Measurements from ENCODE around the gene ARHGEF25.

DNA sequence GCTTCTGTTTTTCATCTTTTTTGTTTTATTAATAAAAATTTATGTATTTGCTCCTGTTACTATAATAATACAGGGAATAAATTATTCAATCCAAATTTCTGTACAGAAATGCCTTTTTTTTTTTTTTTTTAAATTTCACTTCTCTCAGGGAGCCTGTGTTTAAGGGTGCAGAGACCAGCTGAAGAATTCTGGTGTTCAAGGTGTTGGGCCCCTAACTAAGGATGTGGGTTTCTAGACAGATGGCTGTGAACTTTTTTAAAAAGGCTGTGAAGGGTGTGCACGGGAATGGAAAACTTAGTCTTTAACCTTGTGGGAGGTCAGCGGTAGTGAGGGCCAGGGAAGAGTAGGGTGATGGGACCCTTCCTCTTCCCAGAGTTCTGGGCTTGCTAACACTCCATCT, 7.9 kb upstream of the ARHGEF25 start:
- TF ChIP-seq CTCF (IDR thresholded peaks at IDR 0.05), result no peak
- no peak for TF ChIP-seq POLR2A (IDR thresholded peaks at IDR 0.05)
